NT2/D1 (cell line): ENCODE results near the gene RCAN1.

ENCODE experiments used
- SUZ12 ChIP-seq: IDR thresholded peaks from 2 replicates; pipeline ENCODE4 v1.6.1; 2011; ENCODE audit not compliant: insufficient read length, insufficient read depth; ENCODE audit errors: extremely low read depth
- YY1 ChIP-seq: IDR thresholded peaks from 2 replicates; pipeline ENCODE4 v1.6.1; 2011; ENCODE audit not compliant: insufficient read length, insufficient read depth
- ZNF274 ChIP-seq: IDR thresholded peaks from 2 replicates; pipeline ENCODE4 v1.6.1; 2011; ENCODE audit warnings: mild to moderate bottlenecking, low read depth, low read length

DNA sequence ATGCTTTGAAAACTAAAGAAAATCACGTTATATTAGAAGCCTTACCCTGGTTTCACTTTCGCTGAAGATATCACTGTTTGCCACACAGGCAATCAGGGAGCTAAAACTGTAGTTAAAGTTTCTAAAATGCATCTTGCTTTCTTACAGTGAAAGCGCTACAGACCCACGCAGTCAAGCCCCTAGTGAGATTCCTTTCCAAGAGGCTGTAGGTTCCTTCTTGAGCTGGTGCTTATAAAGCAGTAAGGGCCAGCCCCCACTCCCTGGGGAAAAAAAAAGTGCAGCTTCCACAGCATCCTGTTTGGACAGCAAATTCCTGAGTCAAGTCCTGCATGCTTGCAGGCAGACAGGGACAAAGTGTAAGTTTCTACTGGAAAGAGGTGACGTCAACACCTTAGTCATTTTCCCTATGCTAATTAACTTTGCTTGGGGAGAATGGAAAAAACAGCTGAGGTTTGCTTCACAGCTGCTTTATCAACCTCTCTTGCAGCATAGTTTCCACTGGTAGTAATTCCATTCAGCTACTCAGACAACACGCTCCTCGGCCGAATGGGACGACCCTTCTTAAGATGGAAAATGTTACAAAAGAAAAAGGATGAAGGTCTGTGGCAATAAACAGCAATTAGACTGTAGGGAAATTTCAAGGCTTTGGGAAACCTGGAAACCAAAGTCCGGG is 88.2 kb downstream of the RCAN1 start:
- TF ChIP-seq YY1 (no peak), ZNF274 (no peak), SUZ12 (no peak)
